Spinal cord (tissue), 10 donors: ENCODE measurements around the gene PTPRN. TPM values are rescaled to one million over a fixed set of nuclear protein-coding genes. Genes with fewer than 3 reads are reported as not detected.
"Not testable (repeated sequence)": the region's sequence is repeated elsewhere in the genome, so short reads cannot be mapped to it uniquely, and the experiment has no call there.

Experiments used
- DNase-seq, 6 donors: peaks; one replicate each; pipeline versions ENCODE4 v3.0.0 to v3.0.0-alpha.2; 2013 to 2015; ENCODE audit warnings: low spot score in 6 of 6, low read depth in 4 of 6
- H3K27ac ChIP-seq: one replicate; pipeline ENCODE4 v1.5.1; 2013; ENCODE audit warnings: low read depth, low read length, control low read depth
- H3K27me3 ChIP-seq: one replicate; pipeline ENCODE4 v1.6.1; 2013; ENCODE audit warnings: low read length; ENCODE audit not compliant: control insufficient read depth, insufficient read depth
- H3K36me3 ChIP-seq: one replicate; pipeline ENCODE4 v1.6.1; 2013; ENCODE audit warnings: low read length; ENCODE audit not compliant: control insufficient read depth, insufficient read depth
- H3K4me1 ChIP-seq: one replicate; pipeline ENCODE4 v1.6.1; 2013; ENCODE audit warnings: low read length; ENCODE audit not compliant: control insufficient read depth, insufficient read depth
- H3K4me3 ChIP-seq: one replicate; pipeline ENCODE4 v1.5.1; 2013; ENCODE audit warnings: low read depth, low read length, control low read depth
- H3K9me3 ChIP-seq: one replicate; pipeline ENCODE4 v1.6.1; 2013; ENCODE audit warnings: low read length; ENCODE audit not compliant: control insufficient read depth, insufficient read depth
- WGBS: methylation state at CpG from one replicate; pipeline ENCODE4 v1.1.5; 2013; ENCODE audit warnings: missing lambda C conversion rate; ENCODE audit not compliant: insufficient coverage; 5-methylcytosine and 5-hydroxymethylcytosine counted together
- polyA plus RNA-seq, 2 donors: library from polyadenylated mRNA; unstranded; fragments of 120-200 nt; gene quantifications; one replicate each; pipeline ENCODE4 v1.2.1, GENCODE V29; 2013; ENCODE audit not compliant: insufficient read length in 2 of 2
- total RNA-seq, 2 donors: library from RNA; depleted of rRNA in 1 of 2; stranded (reverse); fragments of 120-200 nt in 1 of 2; fragments of >200 nt in 1 of 2; gene quantifications; one replicate each; pipeline versions ENCODE4 v1.2.3 to v1.2.4, GENCODE V29; 2013 to 2014
- donor health status: healthy.

The PTPRN gene
- total and polyA plus RNA-seq, 4 donors = 12.6 to 88.1 (median 69.7) TPM

GRCh38 chr2:219312683-219313263, 3.6 kb upstream of the PTPRN start:
- not testable (repeated sequence) for H3K4me3 ChIP-seq, H3K27ac ChIP-seq, H3K36me3 ChIP-seq, DNase-seq, H3K9me3 ChIP-seq
- Histone ChIP-seq H3K27me3 (peaks cover 12% of the 10 kb centered on the region), H3K4me1 (peaks cover 12% of the 10 kb centered on the region)
- 91% methylated on average over 39 of the region's 49 CpGs for WGBS

- no peak overlapping the region for H3K27ac ChIP-seq
- H3K9me3 ChIP-seq = no peaks in the 10 kb centered on the region
- peak overlapping the region; percentile 35 for H3K4me3 ChIP-seq
- peaks cover 3% of the 10 kb centered on the region for H3K36me3 ChIP-seq
- H3K27me3 ChIP-seq = peaks cover 17% of the 10 kb centered on the region
- under 1% methylated on average over 33 of the region's 45 CpGs for WGBS
- peak in 2 of 6 donors; percentile 79 to 86 for DNase-seq
- H3K4me1 ChIP-seq = peaks cover 17% of the 10 kb centered on the region
Measured at GRCh38 chr2:219308142-219309101, 779 bp downstream of the PTPRN start.

- 40% methylated on average over 1 of the region's 1 CpG for WGBS
- H3K27me3 ChIP-seq = peaks cover 17% of the 10 kb centered on the region
Measured at GRCh38 chr2:219306047-219306446, 3.2 kb downstream of the PTPRN start.

GRCh38 chr2:219304223-219304622, 5.0 kb downstream of the PTPRN start:
- DNase-seq = no peak
- H3K4me1 ChIP-seq = peaks cover 15% of the 10 kb centered on the region
- peaks cover 31% of the 10 kb centered on the region for H3K36me3 ChIP-seq
- H3K27me3 ChIP-seq = peaks cover 10% of the 10 kb centered on the region
- no peak overlapping the region for H3K4me3 ChIP-seq
- WGBS = 21% methylated on average over 1 of the region's 2 CpGs
- H3K9me3 ChIP-seq = no peaks in the 10 kb centered on the region
- H3K27ac ChIP-seq = no peak overlapping the region

More at GRCh38 chr2:219306047-219306446, 3.2 kb downstream of the PTPRN start:
- Histone ChIP-seq H3K27ac (no peak overlapping the region), H3K36me3 (peaks cover 22% of the 10 kb centered on the region), H3K4me1 (peaks cover 17% of the 10 kb centered on the region), H3K4me3 (no peak overlapping the region), H3K9me3 (no peaks in the 10 kb centered on the region)
- DNase-seq = no peak

- Histone ChIP-seq H3K27me3 (peaks cover 10% of the 10 kb centered on the region), H3K4me3 (no peak overlapping the region), H3K4me1 (peaks cover 8% of the 10 kb centered on the region), H3K27ac (no peak overlapping the region), H3K36me3 (peaks cover 41% of the 10 kb centered on the region), H3K9me3 (no peaks in the 10 kb centered on the region)
- no peak for DNase-seq
- 71% methylated on average over 11 of the region's 11 CpGs for WGBS
Measured at GRCh38 chr2:219302412-219302968, 6.7 kb downstream of the PTPRN start.

GRCh38 chr2:219300022-219300421, 9.2 kb downstream of the PTPRN start:
- WGBS = 59% methylated on average over 4 of the region's 5 CpGs
- Histone ChIP-seq H3K9me3 (no peaks in the 10 kb centered on the region), H3K27ac (no peak overlapping the region), H3K27me3 (peaks cover 5% of the 10 kb centered on the region), H3K4me1 (peaks cover 6% of the 10 kb centered on the region), H3K4me3 (no peak overlapping the region), H3K36me3 (peaks cover 56% of the 10 kb centered on the region)
- DNase-seq = no peak

- 85% methylated on average over 6 of the region's 6 CpGs for WGBS
- H3K27me3 ChIP-seq = peaks cover 5% of the 10 kb centered on the region
- H3K9me3 ChIP-seq = no peaks in the 10 kb centered on the region
- peaks cover 59% of the 10 kb centered on the region for H3K36me3 ChIP-seq
- DNase-seq = no peak
- H3K27ac ChIP-seq = no peak overlapping the region
- peaks cover 11% of the 10 kb centered on the region for H3K4me1 ChIP-seq
- H3K4me3 ChIP-seq = no peak overlapping the region
Measured at GRCh38 chr2:219299372-219299760, 9.8 kb downstream of the PTPRN start.

- H3K4me1 ChIP-seq = peaks cover 16% of the 10 kb centered on the region
- 22% methylated on average over 15 of the region's 15 CpGs for WGBS
- DNase-seq = peak in 3 of 6 donors; percentile 66 to 91 (median 89)
- H3K36me3 ChIP-seq = peaks cover 62% of the 10 kb centered on the region
- H3K27ac ChIP-seq = no peak overlapping the region
- H3K27me3 ChIP-seq = peaks cover 5% of the 10 kb centered on the region
- H3K4me3 ChIP-seq = no peak overlapping the region
- H3K9me3 ChIP-seq = no peaks in the 10 kb centered on the region
Measured at GRCh38 chr2:219298759-219299371, 10.3 kb downstream of the PTPRN start.

GRCh38 chr2:219297766-219298456, 11.3 kb downstream of the PTPRN start:
- Histone ChIP-seq H3K36me3 (peaks cover 62% of the 10 kb centered on the region), H3K9me3 (no peaks in the 10 kb centered on the region), H3K4me3 (no peak overlapping the region), H3K4me1 (peaks cover 20% of the 10 kb centered on the region), H3K27ac (no peak overlapping the region), H3K27me3 (peaks cover 5% of the 10 kb centered on the region)
- no peak for DNase-seq
- 82% methylated on average over 12 of the region's 14 CpGs for WGBS
